ENCODE results near the gene HSD17B2. TPM values are rescaled to one million over a fixed set of nuclear protein-coding genes. Genes with fewer than 3 reads are reported as not detected.

Gene HSD17B2, protein sequence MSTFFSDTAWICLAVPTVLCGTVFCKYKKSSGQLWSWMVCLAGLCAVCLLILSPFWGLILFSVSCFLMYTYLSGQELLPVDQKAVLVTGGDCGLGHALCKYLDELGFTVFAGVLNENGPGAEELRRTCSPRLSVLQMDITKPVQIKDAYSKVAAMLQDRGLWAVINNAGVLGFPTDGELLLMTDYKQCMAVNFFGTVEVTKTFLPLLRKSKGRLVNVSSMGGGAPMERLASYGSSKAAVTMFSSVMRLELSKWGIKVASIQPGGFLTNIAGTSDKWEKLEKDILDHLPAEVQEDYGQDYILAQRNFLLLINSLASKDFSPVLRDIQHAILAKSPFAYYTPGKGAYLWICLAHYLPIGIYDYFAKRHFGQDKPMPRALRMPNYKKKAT
- under 1 TPM in 2 of 4 donors, not detected in 2; 0.22 to 0.29 TPM for total RNA-seq

DNA sequence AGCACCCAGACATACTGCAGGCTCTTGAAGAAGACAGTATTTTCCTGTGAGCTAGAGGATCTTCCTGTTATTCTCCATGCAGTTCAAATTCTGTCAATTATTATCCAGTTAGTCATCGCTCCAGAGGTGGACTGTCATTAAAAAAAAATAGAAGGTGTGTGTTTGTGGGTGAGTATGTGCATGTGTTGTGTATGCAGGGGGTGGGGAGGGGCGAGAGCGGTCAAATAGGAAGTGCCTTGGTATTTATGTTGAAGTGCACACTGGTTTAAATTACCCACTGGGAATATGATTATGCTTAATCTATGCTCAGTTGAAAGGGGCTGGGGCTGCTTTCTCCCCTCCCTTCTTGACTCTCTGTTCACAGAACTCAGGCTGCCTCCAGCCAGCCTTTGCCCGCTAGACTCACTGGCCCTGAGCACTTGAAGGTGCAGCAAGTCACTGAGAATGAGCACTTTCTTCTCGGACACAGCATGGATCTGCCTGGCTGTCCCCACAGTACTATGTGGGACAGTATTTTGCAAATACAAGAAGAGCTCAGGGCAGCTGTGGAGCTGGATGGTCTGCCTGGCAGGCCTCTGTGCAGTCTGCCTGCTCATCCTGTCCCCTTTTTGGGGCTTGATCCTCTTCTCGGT, at the start of gene HSD17B2:
HSD17B2 (plus strand) TSS at position 273 of the 632 bp plus-strand sequence; CDS start at position 445, 172 bp downstream.
- in situ Hi-C loops (cut with MboI; ENCODE audit: low sequenced_read_pairs in 4 of 4) (no loop called here), intact Hi-C loops (cut with DNase I; ENCODE audit: low total_unique reads) (no loop called here)
- Histone ChIP-seq H3K27me3 (no peaks in the 10 kb centered on the region), H3K27ac (no peak within 1 kb of the TSS), H3K4me1 (no peaks in the 10 kb centered on the region), H3K9me3 (no peaks in the 10 kb centered on the region), H3K36me3 (no peaks in the 10 kb centered on the region), H3K4me3 (no peak within 1 kb of the TSS)
- no peak for TF ChIP-seq POLR2A (IDR thresholded peaks at IDR 0.05)
- TF ChIP-seq CTCF (IDR thresholded peaks at IDR 0.05 in 4 of 5, conservative IDR thresholded peaks at IDR 0.05 in 1 of 5), result no peak
- DNase-seq, result no peak
- ATAC-seq, result no peak

GRCh38 chr16:81987121-81987520, 47.9 kb upstream of the HSD17B2 start:
- H3K4me1 ChIP-seq, result no peaks in the 10 kb centered on the region
- no peak for DNase-seq
- no peaks in the 10 kb centered on the region for H3K27me3 ChIP-seq
- H3K27ac ChIP-seq, result no peak overlapping the region
- intact Hi-C loops (cut with DNase I; ENCODE audit: low total_unique reads), result no loop called here
- in situ Hi-C loops (cut with MboI; ENCODE audit: low sequenced_read_pairs in 4 of 4), result no loop called here
- H3K36me3 ChIP-seq, result no peaks in the 10 kb centered on the region
- no peak for TF ChIP-seq POLR2A (IDR thresholded peaks at IDR 0.05)
- H3K9me3 ChIP-seq, result no peaks in the 10 kb centered on the region
- ATAC-seq, result no peak
- H3K4me3 ChIP-seq, result no peak overlapping the region

DNA sequence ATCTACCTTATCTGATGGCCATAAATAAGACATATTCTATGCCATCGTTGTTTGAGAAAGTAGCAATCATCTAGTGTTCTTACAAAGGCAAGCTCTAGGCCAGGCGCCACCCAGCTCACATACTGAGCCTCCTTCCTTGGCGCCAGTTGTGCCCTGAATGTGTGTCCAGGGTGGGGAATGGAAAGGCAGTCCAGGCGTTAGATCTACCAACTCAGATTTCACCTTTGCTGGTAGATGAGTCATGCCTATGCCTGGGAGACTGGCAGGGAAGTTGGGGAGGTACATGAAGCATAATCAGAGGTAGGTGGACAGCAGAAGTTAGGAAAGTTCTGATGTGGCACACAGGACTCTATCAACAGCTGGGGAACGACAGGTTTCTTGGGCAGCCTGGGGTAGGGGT, 47.3 kb upstream of the HSD17B2 start:
- no peak for TF ChIP-seq CTCF (IDR thresholded peaks at IDR 0.05 in 4 of 5, conservative IDR thresholded peaks at IDR 0.05 in 1 of 5)
- Histone ChIP-seq H3K4me3 (no peak overlapping the region), H3K36me3 (no peaks in the 10 kb centered on the region), H3K27ac (no peak overlapping the region), H3K9me3 (no peaks in the 10 kb centered on the region), H3K4me1 (no peaks in the 10 kb centered on the region), H3K27me3 (no peaks in the 10 kb centered on the region)
- no peak for ATAC-seq
- in situ Hi-C loops (cut with MboI; ENCODE audit: low sequenced_read_pairs in 4 of 4) (no loop called here), intact Hi-C loops (cut with DNase I; ENCODE audit: low total_unique reads) (no loop called here)
- no peak for DNase-seq

DNA sequence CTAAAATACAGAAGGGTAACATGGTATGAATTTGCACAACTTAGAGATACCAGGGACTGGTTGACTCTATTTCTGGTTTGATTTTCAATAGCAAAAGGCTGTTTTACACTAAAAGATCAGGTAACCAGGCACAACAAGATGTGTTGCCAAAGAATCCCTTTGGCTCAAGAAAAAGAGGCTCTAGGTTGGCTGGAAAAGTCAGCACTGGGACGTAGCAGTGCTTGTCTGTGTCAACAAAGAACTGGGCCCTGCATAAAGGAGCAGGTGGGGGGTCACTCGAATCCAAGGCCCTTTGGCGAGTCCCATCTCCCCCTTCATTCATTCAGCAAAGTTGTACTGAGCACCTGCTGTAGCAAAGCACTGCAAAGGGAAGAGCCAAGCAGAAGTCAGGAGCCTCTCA, 42.2 kb upstream of the HSD17B2 start:
- no peaks in the 10 kb centered on the region for H3K27me3 ChIP-seq
- no peak for TF ChIP-seq POLR2A (IDR thresholded peaks at IDR 0.05)
- TF ChIP-seq CTCF (IDR thresholded peaks at IDR 0.05 in 4 of 5, conservative IDR thresholded peaks at IDR 0.05 in 1 of 5), result no peak
- intact Hi-C loops (cut with DNase I; ENCODE audit: low total_unique reads), result no loop called here

DNA sequence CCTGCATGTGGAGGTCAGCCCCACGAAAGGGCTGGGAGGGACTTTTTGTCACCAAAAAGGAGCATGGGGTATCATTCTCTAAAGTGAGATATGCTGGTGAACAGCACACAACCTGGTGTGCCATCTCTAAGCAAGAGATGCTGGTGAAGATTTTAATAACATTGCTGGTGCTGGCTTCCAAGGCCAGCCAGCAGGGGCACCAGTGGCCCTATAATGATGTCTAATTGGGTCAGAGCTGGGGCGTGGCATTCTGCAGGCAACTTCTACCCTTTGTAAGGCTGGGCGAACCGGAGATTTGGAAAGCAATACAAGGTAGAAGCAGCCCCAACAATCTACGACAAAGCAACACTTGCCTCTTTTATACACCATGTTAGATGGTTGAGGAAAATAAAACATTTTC, 40.6 kb upstream of the HSD17B2 start:
- no peaks in the 10 kb centered on the region for H3K27me3 ChIP-seq
- no peaks in the 10 kb centered on the region for H3K9me3 ChIP-seq
- H3K27ac ChIP-seq, result no peak overlapping the region
- no peaks in the 10 kb centered on the region for H3K4me1 ChIP-seq
- intact Hi-C loops (cut with DNase I; ENCODE audit: low total_unique reads) (no loop called here), in situ Hi-C loops (cut with MboI; ENCODE audit: low sequenced_read_pairs in 4 of 4) (no loop called here)
- ATAC-seq, result no peak
- H3K36me3 ChIP-seq, result no peaks in the 10 kb centered on the region
- no peak for TF ChIP-seq POLR2A (IDR thresholded peaks at IDR 0.05)
- TF ChIP-seq CTCF (IDR thresholded peaks at IDR 0.05 in 4 of 5, conservative IDR thresholded peaks at IDR 0.05 in 1 of 5), result no peak
- DNase-seq, result no peak
- no peak overlapping the region for H3K4me3 ChIP-seq

More for the DNA sequence above, 42.2 kb upstream of the HSD17B2 start:
- in situ Hi-C loops (cut with MboI; ENCODE audit: low sequenced_read_pairs in 4 of 4), result no loop called here
- no peaks in the 10 kb centered on the region for H3K9me3 ChIP-seq
- no peaks in the 10 kb centered on the region for H3K36me3 ChIP-seq
- H3K4me1 ChIP-seq, result no peaks in the 10 kb centered on the region
- H3K4me3 ChIP-seq, result no peak overlapping the region
- DNase-seq, result no peak
- no peak for ATAC-seq
- no peak overlapping the region for H3K27ac ChIP-seq

All from gastrocnemius medialis (tissue), 4 donors.